Endothelial cell (in vitro differentiated cells): Measurements from ENCODE around the gene CUL5. TPM values are rescaled to one million over a fixed set of nuclear protein-coding genes. Genes with fewer than 3 reads are reported as not detected.
"Not testable (repeated sequence)": the region's sequence is repeated elsewhere in the genome, so short reads cannot be mapped to it uniquely, and the experiment has no call there.

Experiments used
- DNase-seq: peaks from one replicate; pipeline ENCODE4 v3.0.0; 2021; ENCODE audit warnings: low spot score
- H3K27ac Mint-ChIP-seq: one replicate; pipeline ENCODE4 v1.8.0; 2021; ENCODE audit warnings: mixed read lengths, inconsistent platforms; ENCODE audit not compliant: unreplicated experiment
- H3K27me3 Mint-ChIP-seq: one replicate; pipeline ENCODE4 v1.8.0; 2021; ENCODE audit warnings: mild to moderate bottlenecking, moderate library complexity, mixed read lengths, inconsistent platforms; ENCODE audit not compliant: unreplicated experiment
- H3K36me3 Mint-ChIP-seq: one replicate; pipeline ENCODE4 v1.8.0; 2021; ENCODE audit warnings: mild to moderate bottlenecking, low read depth, mixed read lengths, inconsistent platforms; ENCODE audit not compliant: unreplicated experiment
- H3K4me1 Mint-ChIP-seq: one replicate; pipeline ENCODE4 v1.8.0; 2021; ENCODE audit warnings: mild to moderate bottlenecking, mixed read lengths, inconsistent platforms; ENCODE audit not compliant: unreplicated experiment
- H3K4me3 Mint-ChIP-seq: one replicate; pipeline ENCODE4 v1.8.0; 2021; ENCODE audit warnings: mild to moderate bottlenecking, mixed read lengths, inconsistent platforms; ENCODE audit not compliant: unreplicated experiment
- H3K9me3 Mint-ChIP-seq: one replicate; pipeline ENCODE4 v1.8.0; 2021; ENCODE audit warnings: mixed read lengths, inconsistent platforms; ENCODE audit not compliant: unreplicated experiment
- total RNA-seq: library from RNA; stranded (reverse); fragmentation: NEBNext Ultra II Directional; extraction: Animal tissue kit (Norgen Biotek cat#: 25700); gene quantifications from one replicate; pipeline ENCODE4 v1.2.1, GENCODE V29; 2021; ENCODE audit not compliant: unreplicated experiment
- TF ChIP-seq, protein P1 (sequence below): fragments of 200-600 bp; sonication (generic); IDR thresholded peaks from one replicate; pipeline ENCODE4 v1.5.0; 2021; ENCODE audit warnings: antibody characterized with exemption; ENCODE audit not compliant: unreplicated experiment

Gene CUL5
- total RNA-seq, 1 donor from 2014 or later, result 38.9 TPM

DNA sequence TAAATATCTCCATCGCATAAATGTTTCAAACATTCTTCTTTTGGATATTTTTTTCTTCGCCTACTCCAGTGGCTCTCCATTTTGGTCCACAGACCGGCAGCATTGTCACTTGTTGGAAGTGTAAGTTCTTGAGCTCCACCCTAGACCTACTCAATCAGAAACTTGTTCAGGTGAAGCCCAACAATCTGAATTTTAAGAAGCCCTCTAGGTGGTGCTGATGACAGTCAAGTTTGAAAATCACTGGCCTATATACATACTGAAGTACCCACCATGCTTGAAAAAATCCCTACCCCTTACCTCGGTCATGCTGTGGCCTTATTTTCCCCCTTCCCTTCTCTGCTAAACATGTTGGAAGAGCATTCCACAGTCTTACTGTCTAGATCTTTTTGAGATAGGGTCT is 102.4 kb downstream of the CUL5 start:
- Mint-ChIP-seq H3K27me3 (no peaks in the 10 kb centered on the region), H3K4me1 (no peaks in the 10 kb centered on the region), H3K9me3 (no peaks in the 10 kb centered on the region), H3K4me3 (no peak overlapping the region), H3K36me3 (peaks cover 6% of the 10 kb centered on the region), H3K27ac (no peak overlapping the region)
- no peak for DNase-seq
- TF ChIP-seq, protein P1, sequence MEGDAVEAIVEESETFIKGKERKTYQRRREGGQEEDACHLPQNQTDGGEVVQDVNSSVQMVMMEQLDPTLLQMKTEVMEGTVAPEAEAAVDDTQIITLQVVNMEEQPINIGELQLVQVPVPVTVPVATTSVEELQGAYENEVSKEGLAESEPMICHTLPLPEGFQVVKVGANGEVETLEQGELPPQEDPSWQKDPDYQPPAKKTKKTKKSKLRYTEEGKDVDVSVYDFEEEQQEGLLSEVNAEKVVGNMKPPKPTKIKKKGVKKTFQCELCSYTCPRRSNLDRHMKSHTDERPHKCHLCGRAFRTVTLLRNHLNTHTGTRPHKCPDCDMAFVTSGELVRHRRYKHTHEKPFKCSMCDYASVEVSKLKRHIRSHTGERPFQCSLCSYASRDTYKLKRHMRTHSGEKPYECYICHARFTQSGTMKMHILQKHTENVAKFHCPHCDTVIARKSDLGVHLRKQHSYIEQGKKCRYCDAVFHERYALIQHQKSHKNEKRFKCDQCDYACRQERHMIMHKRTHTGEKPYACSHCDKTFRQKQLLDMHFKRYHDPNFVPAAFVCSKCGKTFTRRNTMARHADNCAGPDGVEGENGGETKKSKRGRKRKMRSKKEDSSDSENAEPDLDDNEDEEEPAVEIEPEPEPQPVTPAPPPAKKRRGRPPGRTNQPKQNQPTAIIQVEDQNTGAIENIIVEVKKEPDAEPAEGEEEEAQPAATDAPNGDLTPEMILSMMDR, result no peak

DNA sequence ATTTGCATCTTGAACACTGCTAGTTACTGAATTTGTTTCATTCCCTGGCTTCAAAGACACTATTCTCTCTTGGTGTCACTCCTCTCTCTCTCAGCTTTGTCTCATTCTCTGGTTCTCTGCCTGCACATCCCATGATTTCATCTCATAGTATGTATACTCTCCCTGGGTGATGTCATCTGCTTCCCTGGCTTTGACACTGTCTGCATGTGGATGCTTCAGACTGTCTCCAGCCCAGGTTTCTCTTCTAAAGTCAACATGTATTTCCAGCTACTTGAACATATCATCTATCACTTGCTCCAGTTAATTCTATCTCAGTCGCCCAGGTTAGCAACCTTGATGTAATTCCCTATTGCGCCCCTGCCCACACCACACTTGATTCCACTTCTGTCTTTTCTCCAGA is 103.4 kb downstream of the CUL5 start:
- H3K27me3 Mint-ChIP-seq, result no peaks in the 10 kb centered on the region

DNA sequence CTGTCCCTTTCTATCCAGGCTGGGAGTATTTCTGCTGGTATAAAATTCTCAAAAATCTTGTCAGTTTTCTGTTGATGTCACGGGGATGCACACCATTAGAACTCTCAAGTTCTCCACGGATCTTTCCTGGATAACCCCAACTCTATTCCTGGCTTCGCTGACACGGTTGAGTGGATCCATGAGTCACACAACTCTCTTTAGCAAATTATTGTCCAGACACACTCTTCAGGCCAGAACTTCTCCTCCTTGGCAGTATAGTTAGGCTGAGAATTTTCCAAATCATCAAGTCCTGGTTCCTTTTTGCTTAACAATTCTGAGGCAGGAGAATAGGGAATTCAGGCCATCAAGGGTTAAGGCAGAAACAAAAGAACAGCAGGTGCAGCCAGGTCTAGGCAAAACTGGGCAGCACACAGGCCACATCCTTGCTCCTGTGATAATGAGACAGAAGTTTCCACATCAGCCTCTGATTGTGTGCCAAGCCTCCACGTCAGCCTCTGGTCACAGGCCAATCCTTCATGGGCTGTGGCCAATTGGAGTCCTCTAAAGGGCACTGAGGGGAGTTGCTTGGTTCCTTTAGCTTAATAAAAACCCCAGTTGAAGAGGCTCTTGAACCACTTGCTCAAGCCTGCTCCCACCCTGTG is 106.9 kb downstream of the CUL5 start:
- TF ChIP-seq, protein P1, result no peak
- no peaks in the 10 kb centered on the region for H3K9me3 Mint-ChIP-seq
- peaks cover 2% of the 10 kb centered on the region for H3K27me3 Mint-ChIP-seq
- DNase-seq, result no peak
- peak overlapping the region; percentile 8 for H3K27ac Mint-ChIP-seq
- no peaks in the 10 kb centered on the region for H3K4me1 Mint-ChIP-seq
- peaks cover 6% of the 10 kb centered on the region for H3K36me3 Mint-ChIP-seq
- no peak overlapping the region for H3K4me3 Mint-ChIP-seq

More for the DNA sequence above, 103.4 kb downstream of the CUL5 start:
- TF ChIP-seq, protein P1, result no peak
- H3K36me3 Mint-ChIP-seq, result peaks cover 6% of the 10 kb centered on the region
- no peaks in the 10 kb centered on the region for H3K4me1 Mint-ChIP-seq
- H3K4me3 Mint-ChIP-seq, result no peak overlapping the region
- H3K27ac Mint-ChIP-seq, result no peak overlapping the region
- DNase-seq, result no peak
- no peaks in the 10 kb centered on the region for H3K9me3 Mint-ChIP-seq

DNA sequence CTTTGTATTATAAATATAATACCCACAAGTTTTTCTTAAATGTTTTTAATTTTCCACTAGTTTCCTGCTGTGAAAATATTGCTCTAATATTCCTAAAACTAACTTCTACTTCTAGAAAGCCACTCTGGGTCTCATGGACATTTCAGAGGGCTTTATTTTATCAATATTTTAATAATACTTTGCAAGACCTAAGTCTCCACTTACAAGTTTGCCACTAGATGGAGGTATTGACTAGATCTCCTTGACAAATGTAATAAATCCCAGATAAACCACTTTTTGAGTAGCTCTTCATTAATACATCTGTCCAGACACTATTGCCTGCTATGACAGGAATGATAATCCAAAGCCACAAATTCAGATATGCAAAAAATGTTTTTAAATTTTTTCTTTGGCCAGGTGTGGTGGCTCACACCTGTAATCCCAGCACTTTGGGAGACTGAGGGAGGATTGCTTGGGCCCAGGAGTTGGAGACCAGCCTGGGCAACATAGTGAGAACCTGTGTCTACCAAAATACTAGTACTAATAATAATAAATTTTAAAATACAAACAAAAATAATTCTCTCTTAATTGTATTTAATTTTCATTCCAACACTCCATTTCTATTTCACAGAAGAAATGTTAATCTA is 109.2 kb downstream of the CUL5 start:
- H3K4me3 Mint-ChIP-seq, result no peak overlapping the region
- no peaks in the 10 kb centered on the region for H3K9me3 Mint-ChIP-seq
- H3K27ac Mint-ChIP-seq, result no peak overlapping the region
- DNase-seq, result no peak
- peaks cover 8% of the 10 kb centered on the region for H3K4me1 Mint-ChIP-seq
- TF ChIP-seq, protein P1, result peak; percentile 50
- H3K36me3 Mint-ChIP-seq, result peaks cover 9% of the 10 kb centered on the region
- peaks cover 10% of the 10 kb centered on the region for H3K27me3 Mint-ChIP-seq

GRCh38 chr11:108120936-108121273 is 112.2 kb downstream of the CUL5 start:
- H3K36me3 Mint-ChIP-seq, DNase-seq, H3K27ac Mint-ChIP-seq, H3K9me3 Mint-ChIP-seq, H3K4me3 Mint-ChIP-seq: not testable (repeated sequence)
- Mint-ChIP-seq H3K4me1 (peaks cover 18% of the 10 kb centered on the region), H3K27me3 (peaks cover 11% of the 10 kb centered on the region)
